ENCODE data around the gene BEGAIN. TPM values are rescaled to one million over a fixed set of nuclear protein-coding genes. Genes with fewer than 3 reads are reported as not detected.

The BEGAIN gene
- total and polyA plus RNA-seq, 2 of the 8 experiments (the other 6 are each of a cell fraction or from before 2014, with no cell fraction given) = 2.9 to 3.0 TPM

GRCh38 chr14:100533656-100534485 is 53.3 kb downstream of the BEGAIN start (continued):
- TF ChIP-seq TEAD4 (IDR thresholded peaks at IDR 0.05; ENCODE audit: low read depth, low read length) (no peak), SIRT6 (IDR thresholded peaks at IDR 0.05; ENCODE audit: low read length) (no peak), POLR2AphosphoS5 (IDR thresholded peaks at IDR 0.05; ENCODE audit: low read depth, low read length) (no peak), GABPA (IDR thresholded peaks at IDR 0.05; ENCODE audit: borderline replicate concordance, insufficient read depth, low read length) (no peak)

Measured in H1 (cell line).